ENCODE data around the gene PPCDC. TPM values are rescaled to one million over a fixed set of nuclear protein-coding genes. Genes with fewer than 3 reads are reported as not detected.

The PPCDC gene
- polyA plus RNA-seq, 1 of the 3 experiments (the other 2 are of a cell fraction): 19.8 TPM

- H3F3A ChIP-seq (replicated peaks; ENCODE audit: insufficient read depth): no peaks in the 10 kb centered on the region
- H3K9ac ChIP-seq: no peak overlapping the region
- no peaks in the 10 kb centered on the region for H3K27me3 ChIP-seq (ENCODE audit: insufficient read depth)
- no peaks in the 10 kb centered on the region for H3K9me2 ChIP-seq
- H4K20me1 ChIP-seq (ENCODE audit: insufficient read depth): no peaks in the 10 kb centered on the region
- no peak for TF ChIP-seq EZH2phosphoT487 (IDR thresholded peaks at IDR 0.05; ENCODE audit: borderline replicate concordance, low read depth)
- H3K4me2 ChIP-seq: no peak overlapping the region
- H3K4me3 ChIP-seq (ENCODE audit: low read depth in 2 of 2, low read length in 1 of 2): no peak overlapping the region
- CTCF ChIA-PET: interaction anchor here (1.5 to 4.0 kb wide), 3 partner anchors 9 to 170 kb away, joined by 6 to 24 read pairs (median 10); partner anchors contain the start of gene C15orf39
- H2AFZ ChIP-seq (ENCODE audit: low read depth): no peak overlapping the region
- peaks cover 3 to 7% of the 10 kb centered on the region in 2 experiments; a peak in 3 of 4 replicates for H3K4me1 ChIP-seq (ENCODE audit: control insufficient read depth in 1 of 2, insufficient read depth in 2 of 2, low read depth in 1 of 2, low read length in 1 of 2)
- H3K79me2 ChIP-seq (ENCODE audit: insufficient read depth): no peaks in the 10 kb centered on the region
- POLR2A ChIA-PET: interaction anchor here (0.7 kb wide), 1 partner anchor 58 kb away, joined by 3 read pairs; no protein-coding TSS in a partner anchor
- H3K27ac ChIP-seq (ENCODE audit: low read depth in 2 of 2, low read length in 1 of 2): no peak overlapping the region
- H3K36me3 ChIP-seq (replicated peaks in 1 of 2; ENCODE audit: control insufficient read depth in 1 of 2, insufficient read depth in 2 of 2, low read length in 1 of 2): no peaks in the 10 kb centered on the region
- H3K9me3 ChIP-seq: no peaks in the 10 kb centered on the region
- DNase-seq: no peak
- WGBS (ENCODE audit: low lambda C conversion rate): 93% methylated on average over 8 of the region's 8 CpGs
Measured at GRCh38 chr15:75034615-75035014, 11.2 kb downstream of the PPCDC start.

GRCh38 chr15:75036212-75036616 is 12.8 kb downstream of the PPCDC start:
- Histone ChIP-seq H3F3A (replicated peaks; ENCODE audit: insufficient read depth) (no peaks in the 10 kb centered on the region), H3K36me3 (replicated peaks in 1 of 2; ENCODE audit: control insufficient read depth in 1 of 2, insufficient read depth in 2 of 2, low read length in 1 of 2) (no peaks in the 10 kb centered on the region), H3K9me2 (no peaks in the 10 kb centered on the region), H3K4me3 (ENCODE audit: low read depth in 2 of 2, low read length in 1 of 2) (no peak overlapping the region), H3K4me1 (ENCODE audit: control insufficient read depth in 1 of 2, insufficient read depth in 2 of 2, low read depth in 1 of 2, low read length in 1 of 2) (no peaks in the 10 kb centered on the region; a peak in 2 of 4 replicates), H3K27me3 (ENCODE audit: insufficient read depth) (no peaks in the 10 kb centered on the region), H4K20me1 (ENCODE audit: insufficient read depth) (no peaks in the 10 kb centered on the region), H3K9ac (no peak overlapping the region), H3K79me2 (ENCODE audit: insufficient read depth) (no peaks in the 10 kb centered on the region), H3K4me2 (no peak overlapping the region), H2AFZ (ENCODE audit: low read depth) (no peak overlapping the region), H3K9me3 (no peaks in the 10 kb centered on the region), H3K27ac (ENCODE audit: low read depth in 2 of 2, low read length in 1 of 2) (no peak overlapping the region)
- WGBS (ENCODE audit: low lambda C conversion rate): 85% methylated on average over 2 of the region's 2 CpGs
- POLR2A ChIA-PET: interaction anchor here (1.4 kb wide), 1 partner anchor 13 kb away, joined by 3 read pairs; the partner anchor contains the start of gene PPCDC
- CTCF ChIA-PET: interaction anchor here (2.5 to 4.0 kb wide), 2 partner anchors 165 to 168 kb away, joined by 14 to 24 read pairs; partner anchors contain the start of gene C15orf39
- no peak for TF ChIP-seq MAX (IDR thresholded peaks at IDR 0.05; ENCODE audit: low read depth)
- no peak for TF ChIP-seq SIN3A (IDR thresholded peaks at IDR 0.05; ENCODE audit: borderline replicate concordance, low read depth, low read length)
- no peak for TF ChIP-seq NRF1 (IDR thresholded peaks at IDR 0.05; ENCODE audit: low read depth, low read length)
- DNase-seq: no peak

- peaks cover 0 to 1% of the 10 kb centered on the region in 2 experiments; a peak in 2 of 4 replicates for H3K4me1 ChIP-seq (ENCODE audit: control insufficient read depth in 1 of 2, insufficient read depth in 2 of 2, low read depth in 1 of 2, low read length in 1 of 2)
- H4K20me1 ChIP-seq (ENCODE audit: insufficient read depth): no peaks in the 10 kb centered on the region
- H3K4me2 ChIP-seq: no peak overlapping the region
- no peaks in the 10 kb centered on the region for H3K79me2 ChIP-seq (ENCODE audit: insufficient read depth)
- ChIA-PET CTCF (interaction anchor here (0.9 to 4.0 kb wide), 4 partner anchors 8 to 178 kb away, joined by 3 to 24 read pairs (median 16); partner anchors contain the start of gene C15orf39), POLR2A (no interaction called here)
- H2AFZ ChIP-seq (ENCODE audit: low read depth): no peak overlapping the region
- no peaks in the 10 kb centered on the region for H3F3A ChIP-seq (replicated peaks; ENCODE audit: insufficient read depth)
- H3K27ac ChIP-seq (ENCODE audit: low read depth in 2 of 2, low read length in 1 of 2): no peak overlapping the region
- WGBS (ENCODE audit: low lambda C conversion rate): 84% methylated on average over 6 of the region's 6 CpGs
- TF ChIP-seq IRF3 (IDR thresholded peaks at IDR 0.05; ENCODE audit: low read depth, low read length): no peak
- no peak for TF ChIP-seq RAD21 (IDR thresholded peaks at IDR 0.05; ENCODE audit: low read length)
- TF ChIP-seq PBX3 (IDR thresholded peaks at IDR 0.05): no peak
- H3K4me3 ChIP-seq (ENCODE audit: low read depth in 2 of 2, low read length in 1 of 2): no peak overlapping the region
- no peak for DNase-seq
- no peak overlapping the region for H3K9ac ChIP-seq
- H3K36me3 ChIP-seq (replicated peaks in 1 of 2; ENCODE audit: control insufficient read depth in 1 of 2, insufficient read depth in 2 of 2, low read length in 1 of 2): no peaks in the 10 kb centered on the region
- H3K9me3 ChIP-seq: no peaks in the 10 kb centered on the region
- H3K27me3 ChIP-seq (ENCODE audit: insufficient read depth): no peaks in the 10 kb centered on the region
- H3K9me2 ChIP-seq: no peaks in the 10 kb centered on the region
Measured at GRCh38 chr15:75037685-75038084, 14.3 kb downstream of the PPCDC start.
